Left lung (tissue), 10 donors: ENCODE data around the gene COQ8B. TPM values are rescaled to one million over a fixed set of nuclear protein-coding genes. Genes with fewer than 3 reads are reported as not detected.
A peak's percentile ranks its signal among the peaks of the same experiment; 100 is the strongest.

Experiments used
- ATAC-seq: fragments of 200-7000 bp; cut with Tn5 transposase; one replicate; pipeline ENCODE4 v1.9.1; 2020; ENCODE audit warnings: moderate library complexity
- DNase-seq, 4 donors: peaks; one replicate each; pipeline ENCODE4 v3.0.0-alpha.2; 2013 to 2020
- H3K27ac ChIP-seq, 2 donors: fragments of 200-600 bp; sonication (generic) in 1 of 2; one replicate each; pipeline versions ENCODE4 v1.5.0 to v1.8.0; 2020 to 2021
- H3K27me3 ChIP-seq, 2 donors: fragments of 200-600 bp; sonication (generic) in 1 of 2; one replicate each; pipeline versions ENCODE4 v1.5.0 to v1.8.0; 2020 to 2021
- H3K36me3 ChIP-seq, 2 donors: fragments of 200-600 bp; sonication (generic) in 1 of 2; one replicate each; pipeline versions ENCODE4 v1.5.0 to v1.8.0; 2020 to 2021
- H3K4me1 ChIP-seq, 2 donors: fragments of 200-600 bp; one replicate each; pipeline ENCODE4 v1.8.0; 2021
- H3K4me3 ChIP-seq, 2 donors: fragments of 200-600 bp; sonication (generic) in 1 of 2; one replicate each; pipeline versions ENCODE4 v1.5.0 to v1.8.0; 2020 to 2021; ENCODE audit warnings: mild to moderate bottlenecking in 1 of 2
- H3K9me3 ChIP-seq, 2 donors: fragments of 200-600 bp; sonication (generic) in 1 of 2; one replicate each; pipeline versions ENCODE4 v1.5.0 to v1.8.0; 2020 to 2021
- intact Hi-C, 2 donors: fragments of 100-400 bp; cut with DNase I; formaldehyde crosslinking; loops; one replicate each; pipeline versions ENCODE4 v1.11.2 to v1.14.2; 2022
- polyA plus RNA-seq, 6 donors: library from polyadenylated mRNA; unstranded; fragments of 120-200 nt; gene quantifications; one replicate each; pipeline ENCODE4 v1.2.1, GENCODE V29; 2013; ENCODE audit not compliant: insufficient read length in 6 of 6
- total RNA-seq, 2 donors: library from RNA; stranded (reverse); fragmentation: NEBNext Ultra II Directional; extraction: Animal tissue kit (Norgen Biotek cat#: 25700); gene quantifications; one replicate each; pipeline ENCODE4 v1.2.1, GENCODE V29; 2021
- TF ChIP-seq, protein P1 (sequence below), 2 donors: fragments of 200-600 bp; sonication (generic) in 1 of 2; IDR thresholded peaks; one replicate each; pipeline versions ENCODE4 v1.5.0 to v1.8.0; 2021; ENCODE audit warnings: antibody characterized with exemption in 2 of 2
- donor health status: DM: no; HTN: yes; CAD: no.
- donor health status: DM: no; HTN: no; CAD: no.

Gene COQ8B
- total and polyA plus RNA-seq, 8 donors = 29.8 to 48.1 (median 34.1) TPM

DNA sequence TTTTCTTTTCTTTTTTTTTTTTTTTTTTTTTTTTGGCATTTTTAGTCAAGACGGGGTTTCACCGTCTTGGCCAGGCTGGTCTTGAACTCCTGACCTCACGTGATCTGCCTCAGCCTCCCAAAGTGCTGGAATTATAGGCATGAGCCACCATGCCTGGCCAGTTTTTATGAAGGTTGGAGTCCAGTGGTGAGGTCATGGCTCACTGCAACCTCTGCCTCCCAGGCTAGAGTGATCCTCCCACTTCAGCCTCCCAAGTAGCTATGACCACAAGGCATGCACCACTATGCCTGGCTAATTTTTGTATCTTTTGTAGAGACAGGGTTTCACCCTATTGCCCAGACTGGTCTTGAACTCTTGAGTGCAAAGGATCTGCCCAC is 38.5 kb upstream of the COQ8B start:
- Histone ChIP-seq H3K9me3 (no peaks in the 10 kb centered on the region), H3K27ac (peak overlapping the region in 1 of 2 donors; percentile 55), H3K36me3 (peaks cover 4 to 52% of the 10 kb centered on the region in 2 donors), H3K4me3 (no peak overlapping the region), H3K4me1 (peaks cover 23 to 55% of the 10 kb centered on the region in 2 donors), H3K27me3 (no peaks in the 10 kb centered on the region)
- TF ChIP-seq, protein P1, sequence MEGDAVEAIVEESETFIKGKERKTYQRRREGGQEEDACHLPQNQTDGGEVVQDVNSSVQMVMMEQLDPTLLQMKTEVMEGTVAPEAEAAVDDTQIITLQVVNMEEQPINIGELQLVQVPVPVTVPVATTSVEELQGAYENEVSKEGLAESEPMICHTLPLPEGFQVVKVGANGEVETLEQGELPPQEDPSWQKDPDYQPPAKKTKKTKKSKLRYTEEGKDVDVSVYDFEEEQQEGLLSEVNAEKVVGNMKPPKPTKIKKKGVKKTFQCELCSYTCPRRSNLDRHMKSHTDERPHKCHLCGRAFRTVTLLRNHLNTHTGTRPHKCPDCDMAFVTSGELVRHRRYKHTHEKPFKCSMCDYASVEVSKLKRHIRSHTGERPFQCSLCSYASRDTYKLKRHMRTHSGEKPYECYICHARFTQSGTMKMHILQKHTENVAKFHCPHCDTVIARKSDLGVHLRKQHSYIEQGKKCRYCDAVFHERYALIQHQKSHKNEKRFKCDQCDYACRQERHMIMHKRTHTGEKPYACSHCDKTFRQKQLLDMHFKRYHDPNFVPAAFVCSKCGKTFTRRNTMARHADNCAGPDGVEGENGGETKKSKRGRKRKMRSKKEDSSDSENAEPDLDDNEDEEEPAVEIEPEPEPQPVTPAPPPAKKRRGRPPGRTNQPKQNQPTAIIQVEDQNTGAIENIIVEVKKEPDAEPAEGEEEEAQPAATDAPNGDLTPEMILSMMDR (IDR thresholded peaks at IDR 0.05) = no peak
- intact Hi-C loops = no loop called here
- ATAC-seq = no peak
- DNase-seq = no peak

DNA sequence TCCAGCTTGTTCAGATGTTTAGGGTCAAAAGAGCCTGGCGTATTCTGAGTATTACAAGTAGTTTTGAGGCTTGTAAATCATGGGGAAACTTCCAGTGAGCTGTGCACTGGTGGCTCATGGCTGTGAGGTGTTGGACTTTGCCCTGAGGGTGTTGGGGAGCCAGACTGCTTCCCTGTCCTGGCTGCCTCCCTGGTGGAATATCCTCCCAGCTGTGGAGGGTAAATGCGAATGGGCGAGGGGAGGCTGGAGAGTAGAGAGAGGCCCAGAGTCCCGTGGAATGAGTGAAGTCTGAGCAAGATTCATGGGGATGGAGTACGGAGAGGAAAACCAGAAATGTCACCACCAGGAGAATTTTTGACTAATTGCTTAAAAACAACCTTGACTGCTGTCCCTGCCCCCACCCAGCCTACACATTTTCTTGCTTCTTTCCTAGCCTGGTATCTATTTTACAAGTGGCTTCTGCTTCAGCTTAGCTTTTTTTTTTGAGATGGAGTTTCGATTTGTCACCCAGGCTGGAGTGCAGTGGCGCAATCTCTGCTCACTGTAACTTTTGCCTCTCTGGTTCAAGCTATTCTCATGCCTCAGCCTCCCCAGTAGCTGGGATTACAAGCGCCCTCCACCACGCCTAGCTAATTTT is 38.0 kb upstream of the COQ8B start:
- Histone ChIP-seq H3K27ac (peak overlapping the region; percentile 53 to 55), H3K9me3 (no peaks in the 10 kb centered on the region), H3K27me3 (no peaks in the 10 kb centered on the region), H3K4me1 (peaks cover 24 to 59% of the 10 kb centered on the region in 2 donors), H3K36me3 (peaks cover 4 to 47% of the 10 kb centered on the region in 2 donors), H3K4me3 (peak overlapping the region in 1 of 2 donors; percentile 58)
- ATAC-seq = no peak
- intact Hi-C loops = no loop called here
- TF ChIP-seq, protein P1 (IDR thresholded peaks at IDR 0.05) = no peak
- DNase-seq = no peak

DNA sequence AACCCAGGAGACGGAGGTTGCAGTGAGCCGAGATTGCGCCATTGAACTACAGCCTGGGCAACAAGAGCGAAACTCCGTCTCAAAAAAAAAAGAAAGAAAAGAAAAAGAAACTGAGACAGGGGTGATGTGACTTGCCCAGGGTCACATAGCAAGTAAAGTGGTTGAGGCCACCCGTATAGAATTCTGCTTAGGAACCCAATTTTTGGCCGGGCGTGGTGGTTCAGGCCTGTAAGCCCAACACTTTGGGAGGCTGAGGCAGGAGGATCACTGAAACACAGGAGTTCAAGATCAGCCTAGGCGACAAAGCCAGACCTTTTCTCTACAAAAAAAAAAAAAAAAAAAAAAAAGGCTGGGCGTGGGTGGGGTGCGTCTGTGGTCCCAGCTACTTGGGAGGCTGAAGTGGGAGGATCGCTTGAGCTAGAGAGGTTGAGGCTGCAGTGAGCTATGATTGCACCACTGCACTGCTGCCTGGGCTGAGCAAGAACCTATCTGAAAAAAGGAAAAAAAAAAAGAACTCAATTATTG is 35.6 kb upstream of the COQ8B start:
- Histone ChIP-seq H3K36me3 (peaks cover 0 to 22% of the 10 kb centered on the region in 2 donors), H3K27ac (peak overlapping the region; percentile 91 to 94), H3K4me3 (peak overlapping the region; percentile 58 to 62), H3K27me3 (no peaks in the 10 kb centered on the region), H3K9me3 (no peaks in the 10 kb centered on the region), H3K4me1 (peaks cover 36 to 82% of the 10 kb centered on the region in 2 donors)
- intact Hi-C loops = no loop called here
- DNase-seq (no peak), ATAC-seq (no peak)
- TF ChIP-seq, protein P1 (IDR thresholded peaks at IDR 0.05) = no peak

DNA sequence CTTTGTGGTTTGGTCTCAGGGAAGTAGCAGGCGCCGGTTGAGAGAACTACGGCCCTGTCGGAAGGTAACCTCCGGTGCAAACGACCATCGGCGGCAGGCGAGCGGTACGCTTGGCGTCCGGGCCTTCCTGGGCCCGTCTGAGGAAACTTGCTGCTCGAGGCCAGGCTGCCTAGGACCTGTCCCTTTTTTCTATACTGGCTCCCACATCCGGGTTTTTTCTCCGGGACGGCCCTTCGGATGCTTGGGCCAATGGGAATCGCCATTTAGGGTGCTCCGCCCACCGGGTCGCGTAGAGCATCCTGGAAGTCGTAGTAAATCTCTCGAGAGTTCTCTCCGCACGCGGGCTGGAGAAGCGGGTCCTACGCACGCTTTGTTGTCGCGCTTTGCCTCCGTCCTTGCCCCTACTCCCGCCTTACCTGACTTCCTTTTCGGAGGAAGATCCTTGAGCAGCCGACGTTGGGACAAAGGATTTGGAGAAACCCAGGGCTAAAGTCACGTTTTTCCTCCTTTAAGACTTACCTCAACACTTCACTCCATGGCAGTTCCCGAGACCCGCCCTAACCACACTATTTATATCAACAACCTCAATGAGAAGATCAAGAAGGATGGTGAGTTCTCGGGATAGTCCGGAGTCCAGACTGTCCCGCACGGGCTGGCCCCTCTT is 34.3 kb upstream of the COQ8B start, which contains the start of gene SNRPA:
SNRPA (plus strand) TSS at position 330 of the 664 bp plus-strand sequence; CDS start at position 536, 206 bp downstream.
- Histone ChIP-seq H3K27ac (peak within 1 kb of the TSS; percentile 91 to 94), H3K4me3 (peak within 1 kb of the TSS; percentile 58 to 62), H3K9me3 (no peaks in the 10 kb centered on the region), H3K36me3 (peaks cover 0 to 9% of the 10 kb centered on the region in 2 donors), H3K4me1 (peaks cover 36 to 70% of the 10 kb centered on the region in 2 donors), H3K27me3 (no peaks in the 10 kb centered on the region)
- TF ChIP-seq, protein P1 (IDR thresholded peaks at IDR 0.05) = no peak
- intact Hi-C loops = no loop called here
- ATAC-seq = peak; percentile 86
- peak; percentile 94 to 100 (median 98) for DNase-seq
